GM18951 (cell line): ENCODE measurements around the gene KLF6.

Experiments
- POLR2A ChIP-seq: IDR thresholded peaks from 4 replicates; pipeline ENCODE4 v1.6.1; 2011; ENCODE audit warnings: mild to moderate bottlenecking; ENCODE audit not compliant: insufficient read length, insufficient read depth; ENCODE audit errors: extremely low read depth
- in situ Hi-C: fragments of 300-500 bp; cut with MboI; formaldehyde crosslinking; loops from one replicate; pipeline ENCODE4 v1.12.0; 2022; ENCODE audit warnings: low sequenced_read_pairs, mixed read lengths, inconsistent platforms; ENCODE audit not compliant: unreplicated experiment

Gene KLF6

DNA sequence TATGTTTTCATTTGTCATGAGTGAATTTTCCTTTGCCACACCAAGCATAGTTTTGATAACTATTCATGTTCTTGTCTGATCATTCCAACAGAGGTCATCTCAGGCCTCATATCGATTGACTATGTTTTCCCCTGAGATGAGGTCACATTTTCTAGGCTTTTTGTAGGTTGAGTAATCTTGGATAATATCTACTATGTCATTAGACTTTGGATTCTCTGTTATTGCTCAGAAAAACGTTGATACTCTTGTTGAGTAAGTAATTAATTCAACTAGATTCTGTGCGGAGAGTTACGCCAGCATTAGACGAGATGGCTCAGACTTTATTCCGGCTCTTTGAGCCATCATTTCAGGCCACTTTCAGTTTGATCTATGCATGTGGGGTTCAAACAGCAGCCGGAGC is 57.7 kb downstream of the KLF6 start:
- in situ Hi-C loops = no loop called here
- no peak for TF ChIP-seq POLR2A
